Skeletal muscle satellite cell (primary cell): Measurements from ENCODE around the gene NASP.

Experiments used
- H3K27me3 ChIP-seq: 2 replicates; pipeline ENCODE4 v1.7.0; 2013; ENCODE audit warnings: low read length; ENCODE audit not compliant: control insufficient read depth, insufficient read depth
- H3K36me3 ChIP-seq: 2 replicates; pipeline ENCODE4 v1.7.0; 2013; ENCODE audit warnings: mild to moderate bottlenecking, control low read depth, low read length; ENCODE audit not compliant: insufficient read depth
- H3K4me1 ChIP-seq: 2 replicates; pipeline ENCODE4 v1.7.0; 2013; ENCODE audit warnings: low read length; ENCODE audit not compliant: control insufficient read depth, insufficient read depth
- H3K4me2 ChIP-seq: 2 replicates; pipeline ENCODE4 v1.7.0; 2013; ENCODE audit warnings: mild to moderate bottlenecking, low read length
- H3K4me3 ChIP-seq: 2 replicates; pipeline ENCODE4 v1.7.0; 2013; ENCODE audit warnings: low read length
- H3K9ac ChIP-seq: 2 replicates; pipeline ENCODE4 v1.7.0; 2013; ENCODE audit warnings: mild to moderate bottlenecking, low read depth, low read length, moderate library complexity
- H3K9me3 ChIP-seq: replicated peaks from 2 replicates; pipeline ENCODE4 v1.7.0; 2013; ENCODE audit warnings: mild to moderate bottlenecking, control low read depth, low read length

Gene NASP

DNA sequence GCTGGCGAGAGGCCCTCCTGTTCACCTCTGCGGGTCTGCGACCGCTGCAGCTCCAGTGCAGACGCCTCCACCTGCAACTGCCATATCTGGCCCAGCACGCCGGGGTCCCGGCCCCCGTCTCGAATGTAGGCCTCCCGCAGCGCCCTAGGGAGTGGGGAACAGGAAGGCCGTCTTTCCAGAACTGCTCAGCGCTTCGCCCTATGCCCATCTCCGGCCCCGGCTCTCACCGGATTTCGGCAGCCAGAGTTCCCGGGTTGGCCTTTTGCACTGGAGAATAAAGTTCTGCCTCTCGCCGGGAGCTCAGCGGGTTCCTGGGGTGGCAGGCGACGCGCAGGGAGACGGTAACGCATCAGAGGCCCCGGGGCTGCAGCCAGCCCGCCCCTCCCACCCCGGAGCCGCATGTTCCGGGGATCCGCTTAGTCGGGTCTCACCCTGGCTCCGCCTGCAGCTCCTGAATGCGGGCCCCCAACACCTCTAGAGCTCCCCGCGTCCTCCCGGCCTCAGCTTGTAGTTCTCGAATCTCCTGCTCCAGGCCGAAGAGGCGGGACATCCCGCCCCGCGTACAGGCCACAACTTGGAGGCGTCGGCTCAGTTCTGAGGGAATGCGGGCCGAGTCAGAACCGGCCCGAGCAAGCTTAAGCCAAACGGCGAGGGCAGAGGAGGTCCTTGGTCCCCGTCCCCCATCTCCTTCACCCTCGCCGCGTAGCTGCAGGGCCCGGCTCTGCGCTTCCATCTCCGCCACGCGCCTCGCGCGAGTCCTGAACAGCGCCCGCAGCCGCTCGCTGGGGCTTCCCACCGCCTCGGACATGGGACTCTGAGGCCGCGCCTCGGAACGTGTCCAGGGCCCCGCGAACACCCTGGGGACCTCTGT, 38.9 kb downstream of the NASP start:
- Histone ChIP-seq H3K36me3 (peaks cover 49% of the 10 kb centered on the region), H3K4me3 (no peak overlapping the region), H3K27me3 (no peaks in the 10 kb centered on the region), H3K4me1 (no peaks in the 10 kb centered on the region), H3K9me3 (no peaks in the 10 kb centered on the region), H3K9ac (no peak overlapping the region), H3K4me2 (no peak overlapping the region)

DNA sequence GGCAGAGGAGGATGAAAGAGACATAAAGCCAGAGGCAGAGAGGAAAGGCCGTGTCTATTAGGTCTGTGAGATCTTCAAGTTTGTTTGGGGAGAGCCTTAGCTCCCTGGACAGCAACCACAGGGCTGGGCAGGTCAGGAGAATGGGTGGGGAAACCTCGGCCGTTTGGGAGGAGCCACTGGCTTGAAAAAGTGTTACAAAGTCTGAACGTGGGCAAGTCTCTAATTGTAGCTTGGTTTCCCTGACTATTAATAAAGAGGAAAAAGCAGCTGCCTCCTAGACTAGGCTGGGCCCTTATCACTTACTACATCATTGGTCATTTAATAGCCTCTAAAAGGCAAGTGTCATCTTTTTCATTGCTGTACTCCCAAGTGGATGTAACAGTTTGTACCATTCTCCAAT, 40.1 kb downstream of the NASP start, which contains the start of gene CCDC17:
Gene CCDC17, minus strand, starts transcription at position 83 of the 400 bp plus-strand sequence. CDS start 145 bp downstream, outside the sequence.
- Histone ChIP-seq H3K27me3 (no peaks in the 10 kb centered on the region), H3K36me3 (peaks cover 50% of the 10 kb centered on the region), H3K9ac (no peak within 1 kb of the TSS), H3K4me3 (no peak within 1 kb of the TSS), H3K9me3 (no peaks in the 10 kb centered on the region), H3K4me1 (no peaks in the 10 kb centered on the region), H3K4me2 (no peak within 1 kb of the TSS)

DNA sequence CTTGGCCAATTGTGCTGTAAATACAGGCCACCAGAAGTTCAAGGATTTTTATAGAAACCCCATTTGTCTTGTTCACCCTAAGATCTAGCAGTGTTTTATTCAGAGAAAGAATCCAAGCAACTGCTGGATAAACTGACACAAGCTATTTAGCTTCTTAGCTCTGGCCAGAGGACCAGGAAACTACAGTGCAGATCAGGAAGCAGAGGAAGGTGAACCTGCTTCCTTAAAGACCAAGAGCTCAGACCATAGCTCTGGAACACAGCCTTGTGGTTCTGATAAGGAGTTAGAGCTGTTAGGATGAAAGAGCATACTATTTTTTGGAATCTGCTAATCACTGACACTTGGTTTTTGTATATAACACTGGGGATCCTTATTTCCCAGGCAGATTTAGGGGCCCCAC, 45.2 kb downstream of the NASP start:
- Histone ChIP-seq H3K9me3 (no peaks in the 10 kb centered on the region), H3K4me1 (no peaks in the 10 kb centered on the region), H3K4me3 (no peak overlapping the region), H3K9ac (no peak overlapping the region), H3K4me2 (no peak overlapping the region), H3K27me3 (no peaks in the 10 kb centered on the region), H3K36me3 (peaks cover 80% of the 10 kb centered on the region)

DNA sequence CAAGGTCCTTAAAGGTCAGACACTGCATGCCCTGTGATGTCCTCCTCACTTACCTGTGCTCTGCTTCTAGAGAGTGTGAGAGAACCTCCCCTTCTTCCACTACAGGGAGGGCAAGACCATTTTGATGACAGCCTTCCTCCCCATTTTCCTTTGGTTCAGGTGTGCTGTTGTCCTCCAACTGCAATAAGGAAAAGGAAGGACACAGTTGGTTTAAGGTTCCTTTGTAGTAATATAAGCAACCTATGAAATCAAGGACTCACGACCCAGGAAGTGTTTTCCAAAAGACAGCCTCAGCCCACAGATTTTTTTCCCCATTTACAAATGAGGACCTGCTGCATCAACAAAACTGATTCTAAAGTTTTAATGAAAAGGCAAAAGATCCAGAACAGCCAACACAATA, 46.6 kb downstream of the NASP start:
- Histone ChIP-seq H3K9me3 (no peaks in the 10 kb centered on the region), H3K9ac (no peak overlapping the region), H3K4me2 (no peak overlapping the region), H3K27me3 (no peaks in the 10 kb centered on the region), H3K4me3 (no peak overlapping the region), H3K4me1 (no peaks in the 10 kb centered on the region), H3K36me3 (peaks cover 86% of the 10 kb centered on the region)

DNA sequence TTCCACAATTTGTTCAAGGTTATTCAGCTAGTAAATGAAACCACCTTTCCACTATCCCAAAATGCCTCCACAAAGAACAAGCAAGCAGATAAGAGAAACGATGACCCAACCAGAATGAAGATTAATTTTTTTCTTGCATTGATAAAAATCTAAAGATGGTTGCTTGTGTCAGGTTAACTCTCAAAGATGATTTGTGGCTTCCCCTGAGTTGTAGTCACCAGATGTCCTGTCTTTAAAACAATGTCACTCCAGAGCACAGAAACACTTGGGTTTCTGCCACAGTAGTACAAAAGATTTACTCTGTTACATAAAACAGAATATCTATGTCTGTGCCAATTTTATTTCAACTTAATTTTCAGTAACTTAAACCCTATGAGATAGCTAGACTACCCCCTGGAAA, 51.4 kb downstream of the NASP start:
- Histone ChIP-seq H3K27me3 (no peaks in the 10 kb centered on the region), H3K4me1 (no peaks in the 10 kb centered on the region), H3K36me3 (peaks cover 91% of the 10 kb centered on the region)

DNA sequence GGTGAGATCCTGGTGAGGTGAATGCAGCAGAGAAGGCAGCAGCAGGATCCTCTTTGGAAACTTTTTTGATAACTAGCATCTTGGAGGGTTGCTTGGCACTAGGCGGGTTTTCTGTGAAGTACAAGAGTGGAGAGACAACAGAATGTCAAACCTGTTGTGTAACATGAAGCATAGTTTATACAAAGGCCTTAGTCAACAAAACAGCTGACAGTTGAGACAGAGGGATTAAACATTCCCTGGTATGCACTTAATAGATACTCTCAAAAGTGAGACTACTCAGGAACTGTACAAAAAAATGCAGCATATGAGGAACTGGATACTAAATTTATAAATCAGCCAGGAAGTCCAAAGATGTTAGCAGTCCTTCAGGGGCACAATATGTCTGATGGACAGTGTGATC, 56.5 kb downstream of the NASP start:
- peaks cover 63% of the 10 kb centered on the region for H3K36me3 ChIP-seq
- H3K27me3 ChIP-seq, result no peaks in the 10 kb centered on the region
- H3K9ac ChIP-seq, result no peak overlapping the region
- no peaks in the 10 kb centered on the region for H3K4me1 ChIP-seq
- H3K4me3 ChIP-seq, result no peak overlapping the region
- no peaks in the 10 kb centered on the region for H3K9me3 ChIP-seq
- H3K4me2 ChIP-seq, result no peak overlapping the region

More for the DNA sequence above, 51.4 kb downstream of the NASP start:
- Histone ChIP-seq H3K4me3 (no peak overlapping the region), H3K4me2 (no peak overlapping the region), H3K9me3 (no peaks in the 10 kb centered on the region), H3K9ac (no peak overlapping the region)

DNA sequence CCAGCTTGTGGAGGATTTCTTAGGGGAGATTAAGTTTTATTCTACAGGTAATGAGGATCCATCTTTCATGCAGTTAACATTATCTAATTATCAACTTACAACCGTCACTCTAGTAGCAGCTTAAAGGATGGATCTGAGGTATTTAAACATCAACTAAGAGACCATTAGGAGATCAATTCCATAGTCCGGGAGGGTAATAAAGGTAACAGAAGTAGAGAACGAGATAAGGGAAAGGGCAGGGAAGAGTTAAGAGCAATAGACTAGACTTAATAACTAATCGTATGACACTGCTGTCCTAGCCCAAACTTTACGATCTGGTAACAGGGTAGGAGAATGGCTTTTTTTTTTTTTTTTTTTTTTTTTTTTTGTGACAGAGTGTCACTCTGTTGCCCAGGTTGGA, 59.5 kb downstream of the NASP start:
- Histone ChIP-seq H3K27me3 (no peaks in the 10 kb centered on the region), H3K4me1 (no peaks in the 10 kb centered on the region), H3K36me3 (peaks cover 51% of the 10 kb centered on the region), H3K4me2 (no peak overlapping the region), H3K9me3 (no peaks in the 10 kb centered on the region), H3K9ac (no peak overlapping the region), H3K4me3 (no peak overlapping the region)

DNA sequence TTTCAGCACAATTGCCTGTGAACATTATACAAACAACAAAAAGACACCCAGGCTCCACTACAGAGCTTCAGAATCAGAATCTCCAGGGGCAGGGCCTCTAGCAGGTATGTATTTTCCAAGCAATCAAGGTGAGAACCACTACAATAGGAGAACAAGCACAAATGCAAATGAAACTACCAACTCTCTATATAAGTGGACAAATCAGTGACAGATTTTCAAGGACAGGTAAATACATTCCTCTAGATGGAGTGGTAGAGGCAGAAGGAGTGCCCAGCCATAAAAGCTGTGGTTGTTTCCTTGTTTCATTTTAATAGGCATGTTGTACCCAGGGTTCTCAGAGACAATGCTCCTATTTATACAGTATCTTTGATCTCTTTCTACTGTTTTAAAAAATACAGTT, 60.1 kb downstream of the NASP start:
- no peak overlapping the region for H3K9ac ChIP-seq
- no peaks in the 10 kb centered on the region for H3K4me1 ChIP-seq
- no peaks in the 10 kb centered on the region for H3K9me3 ChIP-seq
- H3K27me3 ChIP-seq, result no peaks in the 10 kb centered on the region
- H3K4me2 ChIP-seq, result no peak overlapping the region
- peaks cover 46% of the 10 kb centered on the region for H3K36me3 ChIP-seq
- H3K4me3 ChIP-seq, result no peak overlapping the region

DNA sequence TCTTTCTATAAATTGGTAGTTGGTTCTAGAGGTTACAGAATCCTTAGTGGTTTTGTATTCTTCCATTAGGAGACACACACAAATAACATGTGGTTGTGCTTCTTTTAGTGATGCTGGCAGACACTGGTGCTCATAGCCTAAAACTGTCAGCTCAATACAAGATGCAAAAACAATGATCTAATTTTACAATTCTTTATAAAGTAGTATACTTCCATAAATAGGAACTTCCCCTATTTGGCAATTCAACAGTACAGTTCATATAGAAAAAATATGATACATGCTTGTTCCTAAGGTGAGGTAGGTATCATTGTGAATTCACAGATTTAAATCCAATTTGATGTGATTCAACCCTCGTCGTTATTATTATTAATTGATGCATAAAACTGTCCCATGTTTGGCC, 60.8 kb downstream of the NASP start:
- Histone ChIP-seq H3K36me3 (peaks cover 47% of the 10 kb centered on the region), H3K4me1 (no peaks in the 10 kb centered on the region), H3K9me3 (no peaks in the 10 kb centered on the region), H3K4me3 (no peak overlapping the region), H3K4me2 (no peak overlapping the region), H3K9ac (no peak overlapping the region), H3K27me3 (no peaks in the 10 kb centered on the region)

DNA sequence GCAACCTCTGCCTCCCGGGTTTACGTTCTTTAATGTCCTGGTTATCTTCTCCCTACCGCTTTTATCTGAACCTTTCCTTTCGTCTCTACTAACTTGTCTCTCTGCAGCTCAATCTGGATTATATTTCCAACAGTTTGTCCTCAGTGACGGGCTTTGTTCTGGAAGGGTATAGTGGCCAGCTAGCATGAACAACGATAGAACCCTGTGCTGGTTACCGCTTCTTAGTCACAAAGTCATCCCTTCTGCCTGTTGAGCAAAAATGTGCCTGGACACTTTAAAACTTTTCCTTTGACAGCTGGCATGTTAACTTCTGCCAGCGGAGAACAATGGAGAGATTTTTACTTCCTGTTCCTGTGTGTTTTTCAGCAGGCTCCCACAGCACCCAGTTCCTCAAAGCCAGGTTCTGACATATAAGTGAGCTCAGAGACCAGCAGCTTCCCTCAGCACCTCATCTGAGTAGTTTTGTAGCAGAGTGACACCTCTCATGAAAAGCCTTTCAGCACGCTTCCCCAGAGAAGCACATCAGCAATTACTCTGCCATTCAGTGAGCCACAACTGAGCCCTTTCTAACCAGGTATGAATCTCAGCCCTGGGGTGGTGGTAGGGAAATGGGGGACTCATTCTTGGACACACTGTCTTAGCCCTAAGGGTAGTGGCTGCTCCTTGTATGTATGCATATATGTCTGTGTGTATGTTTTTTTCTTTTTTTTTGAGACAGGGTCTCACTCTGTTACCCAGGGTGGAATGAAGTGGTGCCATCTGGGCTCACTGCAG, 63.6 kb downstream of the NASP start:
- Histone ChIP-seq H3K4me1 (no peaks in the 10 kb centered on the region), H3K9ac (no peak overlapping the region), H3K4me3 (no peak overlapping the region), H3K4me2 (no peak overlapping the region), H3K9me3 (no peaks in the 10 kb centered on the region), H3K36me3 (peaks cover 59% of the 10 kb centered on the region), H3K27me3 (no peaks in the 10 kb centered on the region)

DNA sequence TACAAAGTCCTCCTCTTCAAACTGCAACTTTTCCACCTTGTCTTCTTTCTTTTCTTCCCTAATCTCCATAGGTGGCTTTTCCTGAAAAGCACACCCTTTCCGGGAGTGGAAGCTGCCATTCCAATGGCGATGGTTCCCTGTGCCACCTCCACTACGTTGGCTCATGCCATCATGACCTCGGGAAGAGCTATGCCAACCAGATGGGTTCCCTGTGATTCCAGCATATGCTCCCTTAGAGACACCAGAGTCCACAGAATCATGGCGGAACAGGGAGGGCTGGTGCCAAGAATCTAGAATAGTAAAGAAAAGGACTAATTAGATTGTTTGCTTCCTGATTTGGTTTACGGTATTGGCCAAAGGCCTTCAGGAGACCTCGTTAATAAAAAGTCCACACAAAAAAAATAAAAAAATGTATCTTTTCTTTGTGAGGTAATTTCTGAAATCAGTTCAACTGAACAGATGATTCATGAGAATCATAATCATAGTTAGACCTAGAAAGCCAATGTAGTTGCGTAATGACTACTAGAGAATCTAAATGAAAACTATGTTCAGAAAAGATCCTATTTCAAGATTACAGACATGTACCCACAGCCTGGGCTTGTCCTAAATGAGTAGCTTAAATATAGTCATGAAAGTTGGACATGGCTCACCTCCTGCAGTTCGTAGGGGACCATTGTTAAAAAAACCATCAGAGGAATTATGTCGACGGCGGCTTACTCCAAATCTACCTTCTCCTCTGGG, 70.9 kb downstream of the NASP start:
- Histone ChIP-seq H3K4me2 (no peak overlapping the region), H3K9me3 (no peaks in the 10 kb centered on the region), H3K4me1 (peaks cover 10% of the 10 kb centered on the region), H3K27me3 (no peaks in the 10 kb centered on the region), H3K36me3 (peaks cover 92% of the 10 kb centered on the region), H3K9ac (no peak overlapping the region), H3K4me3 (no peak overlapping the region)
